Neural cell (in vitro differentiated cells): ENCODE results near the gene GPR22.

ENCODE experiments used
- CTCF ChIP-seq: fragments of 450-650 bp; IDR thresholded peaks from 2 replicates; pipeline ENCODE4 v1.5.1; 2014; ENCODE audit warnings: antibody characterized with exemption, mild to moderate bottlenecking, moderate library complexity; ENCODE audit not compliant: poor library complexity, severe bottlenecking
- EZH2 ChIP-seq: fragments of 200-600, 300-800 bp; shearing (Covaris generic), sonication (generic); IDR thresholded peaks from 2 replicates; pipeline ENCODE4 v1.6.1; 2014; ENCODE audit warnings: antibody characterized with exemption, low read length, borderline replicate concordance, mild to moderate bottlenecking; ENCODE audit not compliant: insufficient read depth, poor library complexity, severe bottlenecking
- MXI1 ChIP-seq: fragments of 450-650 bp; conservative IDR thresholded peaks from 2 replicates; pipeline ENCODE4 v1.6.1; 2014; ENCODE audit warnings: antibody characterized with exemption, mild to moderate bottlenecking; ENCODE audit not compliant: poor library complexity, severe bottlenecking
- POLR2AphosphoS5 ChIP-seq: IDR thresholded peaks from 2 replicates; pipeline ENCODE4 v1.6.1; 2012
- TAF1 ChIP-seq: IDR thresholded peaks from 2 replicates; pipeline ENCODE4 v1.6.1; 2012; ENCODE audit warnings: low read depth

- TF ChIP-seq POLR2AphosphoS5 (no peak), CTCF (no peak), TAF1 (no peak), MXI1 (no peak), EZH2 (no peak)
These were observed 1.9 kb upstream of the GPR22 start for GRCh38 chr7:107467972-107468371.
